NCI-H146 (cell line): ENCODE results near the gene CLIP2.
"Not testable (repeated sequence)": the region's sequence is repeated elsewhere in the genome, so short reads cannot be mapped to it uniquely, and the experiment has no call there.

Experiments used
- DNase-seq: peaks from one replicate; lab custom pipeline; 2025; lab: John Stamatoyannopoulos, UW

The CLIP2 gene

DNA sequence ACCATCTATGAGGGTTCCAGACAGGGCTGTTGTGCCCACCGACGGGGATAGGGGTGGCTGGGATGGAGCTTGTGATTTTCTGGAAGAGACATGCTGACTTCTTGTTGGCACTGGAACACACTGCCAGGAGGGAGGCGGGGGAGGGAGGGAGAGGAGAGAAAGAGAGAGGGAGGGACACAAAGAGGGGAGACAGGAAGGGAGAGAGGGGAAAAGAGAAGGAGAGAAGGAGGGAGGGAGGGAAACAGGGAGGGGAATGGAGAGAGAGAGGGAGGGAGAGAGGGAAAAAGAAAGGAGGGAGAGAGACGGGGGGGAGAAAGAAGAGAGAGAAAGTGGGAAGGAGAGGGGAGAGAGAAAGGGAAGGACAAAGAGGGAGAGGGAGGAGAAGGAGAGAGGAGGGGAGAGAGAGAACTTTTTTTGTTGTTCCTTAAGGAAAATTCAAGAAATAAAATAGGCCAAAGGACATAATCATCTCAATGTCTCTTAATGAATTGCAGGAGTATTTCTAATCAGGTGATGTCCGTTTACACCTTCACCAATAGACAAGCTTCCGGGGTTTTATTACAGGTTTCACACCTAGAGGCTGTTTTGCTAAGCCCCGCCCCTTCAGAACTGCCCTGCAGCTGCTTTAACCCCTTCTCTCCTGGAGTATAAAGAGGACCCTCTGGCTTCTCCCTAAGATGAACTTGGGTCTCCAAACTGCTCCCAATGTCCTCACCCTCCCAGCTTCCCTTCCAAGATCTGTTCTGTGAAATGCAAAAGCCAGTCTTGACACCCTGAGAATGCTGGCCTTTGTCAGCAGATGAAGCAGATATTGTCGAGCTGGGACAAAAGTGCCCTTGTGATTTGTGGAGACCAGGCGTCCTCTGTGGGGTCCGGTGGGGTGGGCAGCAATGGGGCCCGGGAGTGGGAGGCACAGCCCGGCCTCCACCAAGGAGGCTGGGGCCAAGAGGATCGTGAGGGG lies 82.5 kb downstream of the CLIP2 start:
- DNase-seq, result peak; percentile 87

DNA sequence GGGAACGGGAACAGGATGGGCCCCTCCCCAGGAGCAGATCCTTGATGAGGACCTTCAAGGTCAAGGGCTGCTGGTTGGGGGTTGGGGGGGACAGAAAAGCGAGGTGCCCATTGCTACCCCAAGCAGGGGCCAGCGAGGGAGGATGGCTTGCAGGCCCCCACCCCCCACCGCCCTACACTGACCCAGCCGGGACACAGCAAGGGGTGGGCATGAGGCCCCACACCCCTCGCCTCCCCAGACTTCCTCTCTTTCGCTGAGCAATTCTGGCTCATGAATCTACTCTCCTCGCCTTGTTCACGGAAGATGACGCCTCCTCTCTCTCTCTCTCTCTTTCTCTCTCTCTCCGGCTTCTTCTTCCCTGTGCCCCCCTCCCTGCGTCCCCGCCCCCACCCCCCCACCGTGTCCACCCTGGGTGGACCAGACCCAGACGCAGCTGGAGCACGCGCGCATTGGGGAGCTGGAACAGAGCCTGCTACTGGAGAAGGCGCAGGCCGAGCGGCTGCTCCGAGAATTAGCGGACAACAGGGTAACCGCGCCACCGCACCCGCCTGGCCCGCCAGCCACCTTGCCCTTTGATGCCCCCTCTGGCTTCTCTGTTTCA lies 83.4 kb downstream of the CLIP2 start:
- peak; percentile 68 for DNase-seq

DNA sequence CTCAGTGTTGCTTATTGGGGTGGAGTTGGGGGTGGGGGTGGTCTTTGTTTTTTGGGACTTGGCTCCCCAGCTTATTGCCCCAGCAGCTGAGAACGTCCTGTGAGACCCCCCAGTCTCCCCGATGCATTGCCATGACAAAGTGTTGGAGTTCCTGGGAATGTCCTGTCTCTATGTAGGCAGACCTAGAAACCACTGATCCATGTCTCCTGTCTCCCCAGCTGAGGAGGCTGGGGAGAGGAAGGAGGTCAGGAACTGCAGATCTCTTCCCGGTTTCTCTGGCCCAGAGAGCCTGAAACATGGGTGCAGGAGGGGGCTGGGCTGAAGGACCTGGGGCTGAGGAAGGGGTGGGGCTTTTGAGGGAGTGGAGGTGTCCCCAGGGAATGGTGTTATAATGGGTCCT lies 84.3 kb downstream of the CLIP2 start:
- DNase-seq, result no peak

DNA sequence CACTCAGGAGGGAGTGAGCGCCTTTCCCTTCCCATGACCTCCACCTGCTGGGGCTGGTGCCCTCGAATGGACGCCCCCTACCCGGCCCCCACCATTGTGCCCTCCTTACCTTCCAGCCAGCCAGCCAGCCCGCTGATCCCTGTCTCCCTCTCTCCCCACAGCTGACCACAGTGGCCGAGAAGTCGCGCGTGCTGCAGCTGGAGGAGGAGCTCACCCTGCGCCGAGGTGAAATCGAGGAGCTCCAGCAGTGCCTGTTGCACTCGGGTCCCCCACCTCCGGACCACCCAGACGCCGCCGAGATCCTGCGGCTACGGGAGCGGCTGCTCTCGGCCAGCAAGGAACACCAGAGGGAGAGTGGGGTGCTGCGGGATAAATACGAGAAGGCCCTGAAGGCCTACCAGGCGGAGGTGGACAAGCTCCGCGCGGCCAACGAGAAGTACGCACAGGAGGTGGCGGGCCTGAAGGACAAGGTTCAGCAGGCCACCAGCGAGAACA lies 86.6 kb downstream of the CLIP2 start:
- no peak for DNase-seq

DNA sequence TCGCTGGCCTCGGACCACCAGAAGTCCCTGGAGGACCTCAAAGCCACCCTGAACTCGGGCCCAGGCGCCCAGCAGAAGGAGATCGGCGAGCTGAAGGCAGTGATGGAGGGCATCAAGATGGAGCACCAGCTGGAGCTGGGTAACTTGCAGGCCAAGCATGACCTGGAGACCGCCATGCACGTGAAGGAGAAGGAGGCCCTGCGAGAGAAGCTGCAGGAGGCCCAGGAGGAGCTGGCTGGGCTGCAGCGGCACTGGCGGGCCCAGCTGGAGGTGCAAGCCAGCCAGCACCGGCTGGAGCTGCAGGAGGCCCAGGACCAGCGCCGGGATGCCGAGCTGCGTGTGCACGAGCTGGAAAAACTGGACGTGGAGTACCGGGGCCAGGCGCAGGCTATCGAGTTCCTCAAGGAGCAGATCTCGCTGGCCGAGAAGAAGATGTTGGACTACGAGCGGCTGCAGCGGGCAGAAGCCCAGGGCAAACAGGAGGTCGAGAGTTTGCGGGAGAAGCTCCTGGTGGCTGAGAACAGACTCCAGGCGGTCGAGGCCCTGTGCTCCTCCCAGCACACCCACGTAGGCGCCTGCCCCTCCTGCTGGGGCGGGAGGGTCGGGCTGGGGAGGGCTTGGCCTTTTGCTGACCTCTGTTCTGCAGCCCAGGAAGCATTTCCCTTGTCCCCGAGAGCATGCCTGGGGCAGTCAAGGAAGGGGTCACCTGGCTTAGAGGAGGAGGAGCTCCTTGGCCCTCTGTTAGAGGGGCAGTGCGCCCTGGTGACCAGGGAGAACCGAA lies 87.2 kb downstream of the CLIP2 start:
- no peak for DNase-seq

DNA sequence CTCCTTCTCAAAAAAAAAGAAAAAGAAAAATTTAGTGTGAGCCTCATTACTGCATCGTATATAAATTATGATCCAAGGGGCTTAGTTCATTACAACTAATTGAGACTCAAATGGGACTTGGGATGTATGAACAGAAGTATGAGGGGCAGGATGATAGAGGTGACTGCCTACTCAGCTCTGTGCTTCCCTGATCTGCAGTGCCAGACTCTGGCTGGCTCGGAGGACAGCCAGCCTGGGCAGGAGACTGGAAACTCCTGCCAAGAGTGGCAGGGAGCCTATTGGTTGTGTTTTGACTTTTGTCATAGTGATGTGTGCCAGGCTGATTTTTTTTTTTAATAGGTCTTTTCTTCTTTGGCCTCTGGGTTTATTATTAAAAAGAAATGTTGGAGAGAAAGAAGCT lies 90.7 kb downstream of the CLIP2 start:
- DNase-seq, result no peak

DNA sequence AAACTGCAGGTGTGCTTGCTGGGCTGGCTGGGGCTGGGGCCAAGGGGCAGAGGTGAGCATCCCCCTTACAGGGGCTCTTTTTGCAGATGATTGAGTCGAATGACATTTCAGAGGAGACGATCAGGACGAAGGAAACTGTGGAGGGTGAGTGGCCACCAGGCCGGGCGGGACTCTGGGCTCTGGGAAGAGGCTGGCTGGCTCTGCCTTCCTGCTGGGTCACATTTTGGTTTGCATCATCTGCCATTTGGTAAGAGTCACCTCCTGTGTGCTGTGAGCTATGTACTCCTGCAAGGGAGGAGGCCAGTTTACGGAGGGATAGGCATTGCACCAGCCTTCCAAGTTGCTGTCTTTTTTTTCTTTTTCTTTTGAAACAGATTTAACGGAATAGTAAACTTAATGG lies 91.5 kb downstream of the CLIP2 start:
- no peak for DNase-seq

DNA sequence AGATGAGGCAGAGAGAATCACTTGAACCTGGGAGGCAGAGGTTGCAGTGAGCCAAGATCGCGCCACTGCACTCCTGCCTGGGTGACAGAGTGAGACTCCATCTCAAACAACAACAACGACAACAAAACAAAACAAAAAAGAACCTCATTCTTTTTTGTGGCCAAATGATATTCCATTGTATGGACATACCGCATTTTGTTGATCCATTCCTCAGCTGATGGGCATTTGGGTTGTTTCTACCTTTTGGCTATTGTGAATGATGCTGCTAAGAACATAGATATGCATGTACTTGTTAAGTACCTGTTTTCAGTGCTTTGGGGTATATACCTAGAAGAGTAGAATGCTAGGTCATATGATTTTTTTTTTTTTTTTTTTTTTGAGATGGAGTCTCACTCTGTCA lies 94.9 kb downstream of the CLIP2 start:
- not testable (repeated sequence) for DNase-seq

DNA sequence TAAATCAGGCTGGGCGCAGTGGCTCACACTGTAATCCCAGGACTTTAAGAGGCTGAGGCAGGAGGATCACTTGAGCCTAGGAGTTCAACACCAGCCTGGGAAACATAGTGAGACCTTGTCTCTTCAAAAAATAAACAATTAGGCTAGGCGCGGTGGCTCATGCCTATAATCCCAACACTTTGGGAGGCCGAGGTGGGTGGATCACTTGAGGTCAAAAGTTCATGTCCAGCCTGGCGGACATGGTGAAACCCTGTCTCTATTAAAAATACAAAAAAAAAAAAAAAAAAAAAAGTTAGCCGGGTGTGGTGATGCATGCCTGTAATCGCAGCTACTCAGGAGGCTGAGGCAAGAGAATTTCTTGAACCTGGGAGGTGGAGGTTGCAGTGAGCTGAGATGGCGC lies 95.6 kb downstream of the CLIP2 start:
- DNase-seq, result not testable (repeated sequence)

DNA sequence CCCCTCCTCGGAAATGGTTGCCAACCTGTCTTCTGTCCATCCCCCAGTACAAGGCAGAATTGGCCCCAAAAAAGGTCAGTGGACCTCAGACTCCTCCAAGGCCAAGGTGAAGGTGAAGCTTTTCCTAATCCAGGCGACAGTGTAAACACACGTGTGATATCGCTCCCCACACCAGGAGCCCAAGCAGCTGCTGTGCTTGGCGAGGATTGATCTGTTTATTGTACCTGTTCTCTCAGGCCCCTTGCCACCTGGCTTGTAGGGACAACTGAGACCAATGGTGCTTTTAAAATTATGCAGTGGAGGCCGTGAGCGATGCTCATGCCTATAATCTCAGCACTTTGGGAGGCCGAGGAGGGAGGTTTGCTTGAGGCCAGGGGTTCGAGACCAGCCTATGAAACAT lies 98.4 kb downstream of the CLIP2 start:
- DNase-seq, result peak; percentile 57

DNA sequence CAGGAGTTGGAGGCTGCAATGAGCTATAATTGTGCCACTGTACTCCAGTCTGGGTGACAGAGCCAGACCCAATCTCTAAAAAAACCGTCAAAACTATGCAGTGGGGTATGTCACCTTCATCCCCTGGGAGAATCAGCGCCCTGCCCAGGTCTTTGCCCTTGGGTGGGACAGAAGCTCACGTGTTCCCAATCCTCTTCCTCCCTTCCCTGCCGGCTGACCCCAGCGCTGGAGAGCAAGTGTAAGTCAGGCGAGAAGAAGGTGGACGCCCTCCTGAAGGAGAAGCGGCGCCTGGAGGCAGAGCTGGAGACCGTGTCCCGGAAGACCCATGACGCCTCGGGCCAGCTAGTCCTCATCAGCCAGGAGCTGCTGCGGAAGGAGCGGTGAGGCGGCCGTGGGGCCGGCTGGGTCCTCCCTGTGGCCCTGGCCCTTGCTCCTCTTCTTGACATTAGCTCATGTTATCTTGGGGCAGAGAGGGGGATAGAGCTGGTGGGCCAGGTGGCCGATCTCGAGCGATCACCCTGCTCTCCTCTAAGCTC lies 99.7 kb downstream of the CLIP2 start:
- no peak for DNase-seq

DNA sequence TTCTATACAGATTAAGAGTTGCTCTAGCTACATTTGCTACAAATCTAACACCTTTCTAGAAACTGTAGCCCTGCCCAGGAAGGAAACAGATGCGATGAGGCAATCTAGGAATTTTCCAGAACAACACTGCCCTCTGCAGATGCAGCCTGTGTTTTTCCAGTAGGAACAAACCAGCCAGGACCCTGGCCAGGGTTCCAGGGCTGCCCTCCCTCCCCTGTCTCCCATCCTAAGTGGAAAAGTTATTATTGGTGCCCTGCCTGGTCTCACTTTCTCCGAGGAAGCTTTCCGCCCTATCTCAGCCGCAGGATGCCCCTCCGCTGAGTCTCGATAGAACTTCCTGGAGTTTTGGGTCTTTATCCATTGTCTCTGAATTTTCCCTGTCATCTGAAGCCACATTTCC lies 104.5 kb downstream of the CLIP2 start:
- not testable (repeated sequence) for DNase-seq

DNA sequence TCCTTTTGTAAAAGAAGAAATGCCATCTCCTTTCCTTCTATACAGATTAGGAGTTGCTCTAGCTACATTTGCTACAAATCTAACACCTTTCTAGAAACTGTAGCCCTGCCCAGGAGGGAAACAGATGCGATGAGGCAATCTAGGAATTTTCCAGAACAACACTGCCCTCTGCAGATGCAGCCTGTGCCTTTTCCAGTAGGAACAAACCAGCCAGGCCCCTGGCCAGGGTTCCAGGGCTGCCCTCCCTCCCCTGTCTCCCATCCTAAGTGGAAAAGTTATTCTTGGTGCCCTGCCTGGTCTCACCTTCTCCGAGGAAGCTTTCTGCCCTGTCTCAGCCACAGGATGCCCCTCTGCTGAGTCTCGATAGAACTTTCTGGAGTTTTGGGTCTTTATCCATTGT lies 105.4 kb downstream of the CLIP2 start:
- DNase-seq, result not testable (repeated sequence)

DNA sequence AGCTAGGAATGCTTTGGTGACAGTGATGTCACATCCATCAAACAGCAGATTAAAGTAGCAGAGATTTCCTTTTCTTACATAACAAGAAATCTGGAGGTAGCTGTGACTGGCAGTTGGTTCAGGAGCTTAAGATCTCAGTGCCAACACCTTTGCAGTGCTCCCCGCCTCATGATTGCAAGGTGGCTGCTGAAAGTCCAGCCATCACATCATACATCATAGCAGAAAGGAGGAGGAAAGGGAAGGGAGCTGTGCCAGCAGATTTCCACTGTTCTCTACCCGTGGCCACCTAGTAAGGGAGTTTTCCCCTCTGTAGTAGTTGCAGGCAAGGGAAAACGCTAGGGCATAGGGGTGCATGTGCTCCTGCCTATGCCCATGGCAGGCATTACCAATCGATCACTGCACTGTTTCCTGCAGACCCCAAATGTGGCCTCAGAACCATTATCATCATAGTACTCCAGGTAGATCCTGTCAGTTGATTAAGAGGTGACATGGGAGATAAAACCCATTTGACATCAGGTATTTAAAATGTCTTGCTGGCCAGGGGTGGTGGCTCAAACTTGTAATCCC lies 106.6 kb downstream of the CLIP2 start:
- no peak for DNase-seq

DNA sequence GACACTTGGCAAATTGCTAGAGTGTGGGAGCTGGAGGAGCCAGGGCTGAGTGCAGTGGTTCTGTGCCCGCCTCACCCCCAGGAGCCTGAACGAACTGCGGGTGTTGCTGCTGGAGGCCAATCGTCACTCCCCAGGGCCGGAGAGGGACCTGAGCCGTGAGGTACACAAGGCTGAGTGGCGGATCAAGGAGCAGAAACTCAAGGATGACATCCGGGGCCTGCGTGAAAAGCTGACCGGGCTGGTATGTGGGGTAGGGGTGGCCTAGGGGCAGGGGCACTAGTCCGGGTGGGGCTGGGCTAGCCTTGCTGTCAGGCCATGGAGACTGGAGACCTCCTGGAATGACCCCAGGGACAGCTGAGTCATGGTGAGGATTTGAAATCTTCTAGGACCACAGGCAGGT lies 107.8 kb downstream of the CLIP2 start:
- no peak for DNase-seq

DNA sequence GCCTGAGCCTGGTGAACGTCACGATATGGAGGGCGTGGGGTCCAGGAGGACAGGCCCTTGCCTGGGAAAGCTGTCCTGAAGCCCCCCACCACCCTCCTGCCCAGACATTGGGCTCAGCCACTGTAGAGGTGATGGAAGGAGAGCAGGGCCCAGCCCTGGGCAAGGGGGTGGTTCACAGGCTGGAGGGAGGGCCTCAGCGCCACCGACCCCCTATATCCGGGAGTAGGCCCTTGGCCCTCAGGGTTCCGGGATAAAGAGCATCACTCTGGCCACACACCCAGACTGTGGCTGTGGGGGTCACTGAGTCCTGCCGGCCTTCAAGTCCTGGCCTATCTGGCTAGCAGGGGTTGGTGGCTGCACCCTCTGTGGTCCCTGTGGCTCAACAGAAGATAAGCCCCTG lies 109.2 kb downstream of the CLIP2 start:
- DNase-seq, result no peak

DNA sequence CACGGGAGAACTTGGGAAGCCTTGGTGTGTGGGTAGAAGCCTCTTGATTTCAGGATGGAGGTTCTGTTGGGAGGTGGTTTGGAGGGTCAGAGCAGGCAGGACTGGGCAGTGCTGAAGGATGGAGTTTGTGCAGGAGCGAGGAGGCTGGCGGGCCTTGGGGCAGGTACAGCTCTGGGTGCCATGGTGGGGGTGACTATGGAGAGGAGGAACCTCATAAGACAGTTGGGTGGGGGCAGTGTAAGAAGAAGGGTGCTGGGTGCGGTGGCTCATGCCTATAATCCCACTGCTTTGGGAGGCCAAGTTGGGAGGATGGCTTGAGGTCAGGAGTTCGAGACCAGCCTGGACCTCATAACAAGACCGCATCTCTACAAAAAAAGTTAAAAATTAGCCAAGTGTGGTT lies 109.8 kb downstream of the CLIP2 start:
- DNase-seq, result no peak

DNA sequence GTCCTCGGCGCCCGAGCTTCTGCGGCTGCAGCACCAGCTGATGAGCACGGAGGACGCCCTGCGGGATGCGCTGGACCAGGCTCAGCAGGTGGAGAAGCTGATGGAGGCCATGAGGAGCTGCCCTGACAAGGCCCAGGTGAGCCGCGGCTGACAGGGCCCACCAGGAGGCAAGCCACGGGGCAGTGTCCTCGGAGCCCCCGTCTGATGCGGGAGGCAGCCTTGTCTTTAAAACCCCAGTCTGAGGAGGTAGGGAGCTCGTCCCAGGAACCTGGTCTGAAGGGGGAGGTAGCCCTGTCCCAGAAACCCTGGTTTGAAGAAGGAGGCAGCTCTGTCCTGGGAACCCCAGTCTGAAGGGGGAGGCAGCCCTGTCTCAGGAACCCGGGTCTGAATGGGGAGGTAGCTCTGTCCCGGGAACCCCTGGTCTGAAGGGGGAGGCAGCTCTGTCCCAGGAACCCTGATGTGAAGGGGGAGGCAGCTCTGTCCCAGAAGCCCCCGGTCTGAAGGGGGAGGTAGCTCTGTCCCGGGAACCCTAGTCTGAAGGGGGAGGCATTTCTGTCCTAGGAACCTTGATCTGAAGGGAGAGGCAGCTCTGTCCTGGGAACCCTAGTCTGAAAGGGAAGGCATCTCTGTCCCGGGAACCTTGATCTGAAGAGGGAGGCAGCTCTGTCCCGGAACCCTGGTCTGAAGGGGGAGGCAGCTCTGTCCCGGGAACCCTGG lies 111.4 kb downstream of the CLIP2 start:
- DNase-seq, result no peak

DNA sequence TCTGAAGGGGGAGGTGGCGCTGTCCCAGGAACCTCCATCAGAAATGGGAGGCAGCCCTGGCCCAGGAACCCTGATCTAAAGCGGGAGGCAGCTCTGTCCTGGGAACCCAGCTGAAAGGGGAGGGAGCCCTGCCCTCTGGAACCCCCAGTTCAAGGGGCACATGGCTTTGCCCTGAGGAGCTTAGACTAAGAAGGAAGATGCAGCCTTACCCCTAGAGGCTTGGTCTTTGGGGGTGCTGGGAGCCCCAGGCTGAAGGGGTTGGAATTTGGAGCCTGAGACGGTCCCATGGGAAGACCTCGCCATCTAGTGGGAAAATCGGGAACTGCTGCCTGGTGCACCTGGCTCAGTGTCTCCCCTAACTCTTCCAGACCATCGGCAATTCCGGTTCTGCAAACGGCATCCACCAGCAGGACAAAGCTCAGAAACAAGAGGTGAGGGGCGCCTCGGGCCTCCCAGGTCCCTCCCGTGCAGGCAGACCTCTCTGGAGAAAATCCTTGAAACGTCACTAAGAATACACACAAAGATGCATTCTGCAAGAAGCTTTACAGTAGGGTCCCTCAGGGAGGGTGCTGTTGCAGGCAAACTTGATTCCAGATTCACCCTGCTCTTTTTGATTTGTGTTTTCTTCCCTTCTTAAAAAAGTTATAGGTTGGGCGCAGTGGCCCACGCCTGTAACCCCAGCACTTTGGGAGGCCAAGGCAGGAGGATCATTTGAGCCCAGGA lies 112.1 kb downstream of the CLIP2 start:
- peak; percentile 44 for DNase-seq

DNA sequence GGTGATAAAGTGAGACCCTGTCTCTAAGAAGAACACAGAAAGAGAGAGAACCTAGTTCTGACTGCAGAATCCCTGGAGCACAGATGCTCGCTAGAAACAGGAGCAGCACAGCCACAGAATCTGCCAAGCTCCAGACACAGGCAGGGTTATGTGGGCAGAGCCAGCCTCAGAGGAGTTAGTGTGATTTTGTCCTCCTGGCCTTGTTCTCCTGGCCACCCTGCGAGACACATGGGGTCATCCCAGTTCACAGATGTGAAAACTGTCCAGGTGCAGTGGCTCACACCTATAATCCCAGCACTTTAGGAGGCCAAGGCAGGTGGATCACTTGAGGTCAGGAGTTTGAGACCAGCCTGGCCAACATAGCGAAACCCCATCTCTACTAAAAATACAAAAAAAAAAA lies 113.5 kb downstream of the CLIP2 start:
- not testable (repeated sequence) for DNase-seq
